Activated CD8-positive, alpha-beta memory T cell treated with anti-CD3 and anti-CD28 coated beads for 4 hours (primary cell): ENCODE data around the gene NLRC4.
"Not testable (repeated sequence)": the region's sequence is repeated elsewhere in the genome, so short reads cannot be mapped to it uniquely, and the experiment has no call there.

Experiments used
- DNase-seq, 2 donors: peaks; one replicate each; pipeline ENCODE4 v3.0.0-alpha.2; 2020; ENCODE audit warnings: low read depth in 2 of 2

The NLRC4 gene

GRCh38 chr2:32248299-32248698 lies 16.4 kb downstream of the NLRC4 start:
- DNase-seq: no peak

GRCh38 chr2:32246911-32247310 lies 17.8 kb downstream of the NLRC4 start:
- DNase-seq: no peak

- no peak for DNase-seq
Measured at GRCh38 chr2:32242331-32242730, 22.4 kb downstream of the NLRC4 start.

DNA sequence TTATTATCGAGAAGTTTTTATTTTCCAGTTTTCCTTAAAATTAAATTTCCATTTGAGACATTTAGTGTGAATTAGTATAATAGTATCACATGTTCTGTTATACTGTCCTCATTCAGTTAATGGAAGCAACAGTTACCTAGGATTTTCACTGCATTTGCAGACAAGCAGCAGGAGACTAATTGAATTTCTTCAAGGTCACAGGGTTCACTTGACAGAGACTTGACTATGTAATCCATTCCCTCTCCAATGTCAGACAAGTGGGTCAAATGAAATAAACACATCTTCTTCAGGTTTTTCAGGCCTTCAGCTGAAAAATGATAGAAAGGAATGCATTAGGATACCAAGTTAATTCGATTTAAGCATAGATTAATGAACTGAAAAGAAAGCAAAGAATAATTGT lies 26.7 kb downstream of the NLRC4 start:
- DNase-seq: no peak

DNA sequence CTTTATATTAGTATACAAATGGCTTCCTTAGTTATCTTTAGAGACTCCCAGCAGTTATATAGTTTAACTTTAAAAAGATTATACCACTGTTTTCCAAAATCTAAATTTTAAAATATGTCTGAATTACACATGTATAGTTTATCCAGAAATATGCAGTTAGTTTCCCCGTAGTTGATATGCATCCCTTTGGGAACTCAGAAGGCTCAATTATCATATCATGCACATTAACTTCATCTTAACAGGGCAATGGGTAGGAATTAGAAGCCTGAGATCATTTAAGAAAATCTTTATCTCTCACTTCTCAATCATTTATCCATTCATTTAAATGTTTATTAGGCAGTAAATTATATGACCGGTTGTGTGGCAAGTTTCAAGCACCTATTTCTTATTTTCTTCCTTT lies 27.2 kb downstream of the NLRC4 start:
- DNase-seq: no peak

GRCh38 chr2:32235315-32235714 lies 29.4 kb downstream of the NLRC4 start:
- no peak for DNase-seq

GRCh38 chr2:32231959-32232358 lies 32.7 kb downstream of the NLRC4 start:
- no peak for DNase-seq

- DNase-seq: no peak
Measured at GRCh38 chr2:32229635-32230034, 35.1 kb downstream of the NLRC4 start.

- DNase-seq: no peak
Measured at GRCh38 chr2:32228181-32228580, 36.5 kb downstream of the NLRC4 start.

GRCh38 chr2:32227492-32227891 lies 37.2 kb downstream of the NLRC4 start:
- DNase-seq: no peak

DNA sequence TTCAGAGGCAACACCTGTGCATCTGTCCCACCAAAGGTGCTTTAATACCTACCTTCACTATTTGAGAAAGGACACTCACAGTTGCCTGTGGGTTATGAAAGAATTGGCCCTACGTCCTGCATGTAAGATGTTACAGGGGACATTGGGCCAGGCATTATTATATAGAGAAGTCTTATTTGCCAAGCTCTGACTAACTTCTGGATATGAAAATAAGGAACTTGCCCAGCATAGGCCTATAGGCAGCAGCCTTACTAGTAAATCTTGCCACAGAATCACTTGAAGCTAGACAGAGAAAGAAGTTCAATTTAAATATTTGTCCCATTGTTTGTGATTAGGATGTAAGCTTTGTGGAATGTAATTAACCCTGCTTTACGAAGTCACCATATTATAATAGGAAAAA lies 41.7 kb downstream of the NLRC4 start:
- no peak for DNase-seq

DNA sequence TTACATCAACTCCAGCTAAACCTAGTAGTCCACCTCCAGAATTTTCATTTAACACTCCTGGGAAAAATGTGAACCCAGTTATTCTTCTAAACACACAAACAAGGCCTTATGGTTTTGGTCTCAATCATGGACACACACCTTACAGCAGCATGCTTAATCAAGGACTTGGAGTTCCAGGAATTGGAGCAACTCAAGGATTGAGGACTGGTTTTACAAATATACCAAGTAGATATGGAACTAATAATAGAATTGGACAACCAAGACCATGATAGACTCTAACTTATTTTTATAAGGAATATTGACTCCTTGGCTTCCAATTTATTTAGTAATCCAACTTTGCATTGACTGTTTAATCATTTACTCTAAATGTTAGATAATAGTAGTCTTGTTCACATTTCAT lies 44.2 kb downstream of the NLRC4 start:
- DNase-seq: no peak

- DNase-seq: no peak
Measured at GRCh38 chr2:32212295-32212694, 52.4 kb downstream of the NLRC4 start.

DNA sequence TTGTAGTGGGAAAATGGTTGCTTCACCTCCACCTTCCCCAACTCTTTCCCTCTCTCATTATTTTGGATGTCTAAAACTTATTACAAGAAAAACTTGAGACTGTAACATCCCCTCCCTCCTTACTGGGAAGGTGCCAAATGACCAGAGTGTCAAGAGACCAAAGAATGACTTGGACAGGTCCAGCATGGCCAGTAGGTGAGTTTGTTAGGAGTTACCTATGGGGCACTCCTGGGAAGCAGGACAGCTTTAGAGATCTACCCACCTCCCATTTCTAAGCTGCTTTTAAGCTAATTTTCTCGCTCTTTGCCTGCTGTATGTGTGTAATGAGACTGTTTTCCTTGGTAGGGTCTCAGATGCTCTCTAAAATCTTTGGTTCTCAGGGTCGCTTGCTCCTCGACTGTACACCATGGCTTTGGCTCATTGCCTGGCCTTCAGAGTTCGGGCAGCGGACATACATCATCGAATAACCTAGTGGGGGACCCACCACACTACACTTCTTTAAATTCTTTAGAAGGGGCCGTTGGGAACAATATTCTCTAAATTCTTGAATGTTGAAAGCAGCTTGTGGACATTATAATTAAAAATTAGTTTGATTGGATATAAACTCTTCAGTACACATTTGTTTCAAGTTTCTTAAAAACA lies 53.8 kb downstream of the NLRC4 start:
- DNase-seq: no peak

- not testable (repeated sequence) for DNase-seq
Measured at GRCh38 chr2:32203428-32203827, 61.3 kb downstream of the NLRC4 start.

DNA sequence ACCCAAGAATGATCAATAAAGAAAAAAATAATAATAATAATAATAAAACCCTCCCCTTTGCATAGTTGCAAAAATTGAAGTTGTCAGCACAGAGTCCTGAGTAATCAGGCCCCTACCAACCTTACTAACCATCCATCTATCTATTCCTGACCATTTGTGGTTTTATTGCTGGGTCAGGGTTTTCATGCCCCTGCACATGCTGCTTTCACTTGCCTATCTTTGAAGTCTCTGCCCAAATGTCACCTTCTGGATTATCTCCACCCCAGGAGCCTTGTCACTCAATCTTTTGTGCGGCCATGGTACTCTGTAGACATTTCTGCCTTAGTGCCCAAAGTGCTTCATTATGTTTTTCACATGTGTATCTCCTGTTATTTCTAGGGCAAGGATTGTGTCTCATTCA lies 63.9 kb downstream of the NLRC4 start:
- no peak for DNase-seq

DNA sequence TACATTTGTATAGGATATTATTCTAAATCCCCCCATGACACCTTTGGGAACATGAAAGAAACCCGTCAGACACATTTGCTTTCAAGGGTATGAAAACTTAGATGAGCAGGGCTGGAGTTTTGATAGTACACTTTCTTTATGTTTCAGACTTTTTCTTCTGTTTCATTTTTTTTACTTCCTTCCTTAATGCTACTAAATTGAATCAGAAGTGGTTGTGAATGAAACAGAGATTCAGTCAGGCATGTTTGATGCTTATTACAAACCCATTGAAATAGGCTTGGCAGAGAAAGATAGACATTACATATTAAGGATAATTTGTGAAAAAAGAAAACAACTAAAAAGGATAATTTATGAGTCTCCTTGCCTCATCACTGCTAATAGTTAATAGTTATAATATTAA lies 72.3 kb downstream of the NLRC4 start:
- no peak for DNase-seq

DNA sequence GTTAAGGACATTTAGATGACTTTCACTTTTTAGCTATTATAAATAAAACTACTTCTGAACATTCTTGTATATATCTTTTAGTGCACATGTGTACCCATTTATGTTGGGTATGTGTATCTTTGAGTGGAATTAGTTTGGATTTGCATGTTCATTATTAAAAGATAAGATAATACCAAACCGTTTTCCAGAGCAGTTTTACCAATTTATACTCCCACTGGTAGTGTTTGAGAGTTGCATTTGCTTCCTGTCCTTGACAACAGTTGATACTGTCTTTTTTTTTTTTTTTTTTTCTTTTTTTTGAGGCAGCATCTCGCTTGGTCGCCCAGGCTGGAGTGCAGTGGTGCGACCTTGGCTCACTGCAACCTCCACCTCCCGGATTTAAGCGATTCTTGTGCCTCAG lies 75.7 kb downstream of the NLRC4 start:
- no peak for DNase-seq

DNA sequence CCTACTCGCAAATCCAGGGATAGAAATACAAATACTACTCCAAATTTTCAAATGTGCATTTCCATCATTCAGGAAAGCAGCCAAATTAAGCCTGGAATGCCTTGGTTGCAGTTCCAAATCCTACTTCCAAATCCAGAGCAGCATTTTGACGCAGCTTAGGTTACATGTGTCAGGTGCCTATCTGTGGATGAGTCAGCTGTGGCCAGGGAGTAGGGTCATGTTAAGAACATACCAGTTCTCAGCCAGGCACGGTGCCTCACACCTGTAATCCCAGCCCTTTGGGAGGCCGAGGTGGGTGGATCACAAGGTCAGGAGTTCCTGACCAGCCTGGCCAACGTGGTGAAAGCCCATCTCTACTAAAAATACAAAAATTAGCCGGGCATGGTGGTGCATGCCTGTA lies 82.0 kb downstream of the NLRC4 start:
- no peak for DNase-seq
